Psoas muscle (tissue), 8 donors: ENCODE results near the gene DERL3. TPM values are rescaled to one million over a fixed set of nuclear protein-coding genes. Genes with fewer than 3 reads are reported as not detected.

ENCODE experiments used
- ATAC-seq, 4 donors: fragments of 200-7000 bp; cut with Tn5 transposase; one replicate each; pipeline ENCODE4 v1.9.1; 2020; ENCODE audit warnings: moderate library complexity in 3 of 4, mild to moderate bottlenecking in 2 of 4
- DNase-seq, 2 donors: peaks; one replicate each; pipeline ENCODE4 v3.0.0-alpha.2; 2020
- H3K27ac ChIP-seq: fragments of 200-600 bp; one replicate; pipeline ENCODE4 v1.8.0; 2022
- H3K27me3 ChIP-seq, 3 donors: fragments of 200-600 bp in 1 of 3; one replicate each; pipeline versions ENCODE4 v1.6.1 to v1.8.0; 2013 to 2022; ENCODE audit warnings: low read length in 2 of 3, mild to moderate bottlenecking in 2 of 3, moderate library complexity in 1 of 3; ENCODE audit not compliant: insufficient read depth in 3 of 3
- H3K36me3 ChIP-seq, 2 donors: fragments of 200-600 bp in 1 of 2; one replicate each; pipeline versions ENCODE4 v1.6.1 to v1.8.0; 2013 to 2022; ENCODE audit warnings: low read depth in 1 of 2, mild to moderate bottlenecking in 1 of 2, moderate library complexity in 1 of 2; ENCODE audit not compliant: insufficient read depth in 1 of 2
- H3K4me1 ChIP-seq: fragments of 200-600 bp; one replicate; pipeline ENCODE4 v1.8.0; 2022
- H3K4me3 ChIP-seq: fragments of 200-600 bp; one replicate; pipeline ENCODE4 v1.8.0; 2022; ENCODE audit warnings: mild to moderate bottlenecking
- H3K9me3 ChIP-seq: fragments of 200-600 bp; one replicate; pipeline ENCODE4 v1.8.0; 2022
- WGBS, 3 donors: extraction: QIAGEN DNeasy Blood & Tissue Kit; methylation state at CpG; one replicate each; pipeline versions ENCODE4 v1.1.6 to v1.1.7; 2013; 5-methylcytosine and 5-hydroxymethylcytosine counted together
- intact Hi-C, 2 donors: fragments of 100-400 bp; cut with DNase I; formaldehyde crosslinking; loops; one replicate each; pipeline versions ENCODE4 v1.11.0 to v1.14.2; 2022
- polyA plus RNA-seq, 3 donors: library from polyadenylated mRNA; stranded (reverse); fragments of 200-250 nt; gene quantifications; one replicate each; pipeline ENCODE4 v1.2.3, GENCODE V29; 2013
- total RNA-seq, 4 donors: library from RNA; stranded (reverse); fragmentation: NEBNext Ultra II Directional in 2 of 4; extraction: Animal tissue kit (Norgen Biotek cat#: 25700) in 2 of 4; gene quantifications; one replicate each; pipeline versions ENCODE4 v1.2.1 to v1.2.4, GENCODE V29; 2021 to 2023
- TF ChIP-seq, protein P1 (sequence below): fragments of 200-600 bp; IDR thresholded peaks from one replicate; pipeline ENCODE4 v1.8.0; 2022; ENCODE audit warnings: antibody characterized with exemption
- donor health status: healthy with polysubstance abuse.
- donor health status: DM: no; HTN: no; CAD: no; lungs with moderate emphysema.
- donor health status: Bipolar disorder and iron deficiency.
- donor health status: healthy.
- donor health status: DM: yes; HTN: yes; CAD: no.
- donor health status: DM: no; HTN: no; CAD: no.
- donor health status: DM: no; HTN: no; CAD: no.
- donor health status: DM: yes; HTN: yes; CAD: no.

The DERL3 gene
- total and polyA plus RNA-seq, 7 donors: 0.22 to 4.4 (median 0.92) TPM

DNA sequence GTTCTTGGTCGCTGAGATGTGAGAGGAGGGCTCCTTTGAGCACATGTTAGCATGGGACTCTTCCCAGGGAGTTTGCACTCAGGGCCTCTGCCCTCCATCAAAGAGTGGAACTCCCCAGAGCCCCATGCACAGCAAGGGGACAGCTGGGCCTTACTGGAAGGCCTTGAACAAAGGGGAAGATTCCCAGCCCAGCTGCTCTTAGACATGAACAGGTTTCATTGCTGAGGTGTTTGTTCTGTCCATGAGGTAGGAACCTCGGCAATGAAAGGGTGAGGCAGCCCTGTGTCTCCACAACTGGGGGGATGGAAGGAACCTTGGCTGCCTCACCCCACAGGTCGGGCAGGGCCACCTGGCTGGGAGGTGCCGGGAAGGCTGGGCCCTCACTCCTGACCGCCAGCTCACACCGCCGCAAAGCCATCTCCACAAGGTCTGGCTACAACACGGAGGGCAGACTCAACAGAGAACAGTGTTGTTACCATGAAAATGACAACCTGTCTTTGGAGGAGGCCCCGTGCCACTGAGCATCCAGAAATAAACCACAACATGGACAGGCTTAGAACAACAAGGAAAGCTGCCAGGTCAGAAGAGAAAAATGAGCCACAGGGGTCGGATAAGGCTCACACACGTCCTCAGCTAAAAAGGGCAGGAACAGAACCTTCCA, 3.2 kb downstream of the DERL3 start:
- intact Hi-C loops: no loop called here
- ATAC-seq: peak in 3 of 4 donors; percentile 9 to 47 (median 43)
- no peaks in the 10 kb centered on the region for H3K9me3 ChIP-seq
- DNase-seq: peak in 1 of 2 donors; percentile 75
- H3K36me3 ChIP-seq: peaks cover 0 to 23% of the 10 kb centered on the region in 2 donors
- H3K27me3 ChIP-seq: no peaks in the 10 kb centered on the region
- H3K27ac ChIP-seq: peak overlapping the region; percentile 80
- H3K4me1 ChIP-seq: peaks cover 62% of the 10 kb centered on the region
- 26 to 40% (median 28%) methylated on average over 11 of the region's 11 CpGs for WGBS, 3 donors
- no peak overlapping the region for H3K4me3 ChIP-seq
- TF ChIP-seq, protein P1, sequence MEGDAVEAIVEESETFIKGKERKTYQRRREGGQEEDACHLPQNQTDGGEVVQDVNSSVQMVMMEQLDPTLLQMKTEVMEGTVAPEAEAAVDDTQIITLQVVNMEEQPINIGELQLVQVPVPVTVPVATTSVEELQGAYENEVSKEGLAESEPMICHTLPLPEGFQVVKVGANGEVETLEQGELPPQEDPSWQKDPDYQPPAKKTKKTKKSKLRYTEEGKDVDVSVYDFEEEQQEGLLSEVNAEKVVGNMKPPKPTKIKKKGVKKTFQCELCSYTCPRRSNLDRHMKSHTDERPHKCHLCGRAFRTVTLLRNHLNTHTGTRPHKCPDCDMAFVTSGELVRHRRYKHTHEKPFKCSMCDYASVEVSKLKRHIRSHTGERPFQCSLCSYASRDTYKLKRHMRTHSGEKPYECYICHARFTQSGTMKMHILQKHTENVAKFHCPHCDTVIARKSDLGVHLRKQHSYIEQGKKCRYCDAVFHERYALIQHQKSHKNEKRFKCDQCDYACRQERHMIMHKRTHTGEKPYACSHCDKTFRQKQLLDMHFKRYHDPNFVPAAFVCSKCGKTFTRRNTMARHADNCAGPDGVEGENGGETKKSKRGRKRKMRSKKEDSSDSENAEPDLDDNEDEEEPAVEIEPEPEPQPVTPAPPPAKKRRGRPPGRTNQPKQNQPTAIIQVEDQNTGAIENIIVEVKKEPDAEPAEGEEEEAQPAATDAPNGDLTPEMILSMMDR: no peak

DNA sequence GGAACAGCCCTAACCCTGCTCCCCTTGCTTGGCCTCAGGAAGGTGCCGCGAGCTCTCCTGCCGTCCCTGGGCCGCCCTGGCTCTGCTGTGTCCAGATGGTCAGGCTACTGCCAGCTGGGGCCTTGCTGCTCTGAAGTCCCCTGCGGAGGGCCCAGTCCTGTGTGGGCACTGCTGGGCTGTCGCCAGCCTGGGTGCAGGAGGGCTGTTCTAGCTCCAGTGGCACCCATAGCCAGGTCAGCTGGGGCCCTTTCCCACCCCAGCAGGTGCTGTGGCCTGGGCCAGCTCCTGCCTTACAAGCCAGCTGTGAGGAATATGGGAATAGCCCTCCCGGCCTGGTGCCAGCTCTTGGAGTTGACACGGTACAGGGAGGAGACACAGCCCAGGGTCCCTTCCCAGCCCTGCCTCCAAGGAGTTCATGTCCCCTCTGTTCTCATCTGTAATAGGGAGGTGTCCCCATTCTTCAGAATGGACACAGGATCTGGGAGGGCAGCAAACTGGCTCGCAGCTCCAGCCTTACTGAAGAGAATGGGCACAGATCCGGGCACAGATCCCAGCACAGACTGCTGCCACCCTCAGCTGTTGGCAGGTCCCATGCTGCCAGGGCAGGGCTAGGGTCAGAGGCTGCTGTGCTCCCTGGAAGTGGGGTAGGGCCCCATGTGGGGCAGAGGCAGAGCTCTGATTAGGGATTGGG, 3.9 kb downstream of the DERL3 start:
- intact Hi-C loops: no loop called here
- no peaks in the 10 kb centered on the region for H3K27me3 ChIP-seq
- peaks cover 0 to 23% of the 10 kb centered on the region in 2 donors for H3K36me3 ChIP-seq
- peak; percentile 64 to 87 for DNase-seq
- 25 to 31% (median 26%) methylated on average over 10 of the region's 10 CpGs for WGBS, 3 donors
- no peaks in the 10 kb centered on the region for H3K9me3 ChIP-seq
- peaks cover 57% of the 10 kb centered on the region for H3K4me1 ChIP-seq
- peak; percentile 27 to 66 (median 55) for ATAC-seq
- TF ChIP-seq, protein P1: no peak
- H3K4me3 ChIP-seq: peak overlapping the region; percentile 2
- peak overlapping the region; percentile 80 for H3K27ac ChIP-seq

DNA sequence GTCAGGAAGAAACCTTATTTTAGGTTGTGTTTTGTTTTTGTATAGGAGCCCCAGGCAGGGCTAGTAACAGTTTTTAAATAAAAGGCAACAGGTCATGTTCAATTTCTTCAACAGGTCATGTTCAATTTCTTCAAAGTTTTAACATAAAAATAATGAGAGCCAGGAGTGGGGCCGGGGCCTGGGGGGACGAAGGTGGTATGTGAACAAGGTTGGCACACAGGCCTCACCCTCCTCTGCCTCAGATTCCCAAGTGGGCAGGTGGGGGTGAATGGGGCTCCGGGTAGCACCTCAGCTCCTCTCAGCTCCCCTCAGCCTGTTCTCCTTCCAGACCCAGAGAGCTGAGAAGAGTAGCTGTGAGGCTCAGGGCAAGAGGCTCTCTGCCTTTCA, 4.4 kb downstream of the DERL3 start:
- ATAC-seq (no peak), DNase-seq (no peak)
- WGBS, 3 donors: 59 to 70% (median 67%) methylated on average over 3 of the region's 3 CpGs
- Histone ChIP-seq H3K27me3 (no peaks in the 10 kb centered on the region), H3K9me3 (no peaks in the 10 kb centered on the region), H3K27ac (peak overlapping the region; percentile 80), H3K4me1 (peaks cover 57% of the 10 kb centered on the region), H3K36me3 (peaks cover 0 to 23% of the 10 kb centered on the region in 2 donors), H3K4me3 (no peak overlapping the region)
- intact Hi-C loops: no loop called here
- TF ChIP-seq, protein P1: no peak

DNA sequence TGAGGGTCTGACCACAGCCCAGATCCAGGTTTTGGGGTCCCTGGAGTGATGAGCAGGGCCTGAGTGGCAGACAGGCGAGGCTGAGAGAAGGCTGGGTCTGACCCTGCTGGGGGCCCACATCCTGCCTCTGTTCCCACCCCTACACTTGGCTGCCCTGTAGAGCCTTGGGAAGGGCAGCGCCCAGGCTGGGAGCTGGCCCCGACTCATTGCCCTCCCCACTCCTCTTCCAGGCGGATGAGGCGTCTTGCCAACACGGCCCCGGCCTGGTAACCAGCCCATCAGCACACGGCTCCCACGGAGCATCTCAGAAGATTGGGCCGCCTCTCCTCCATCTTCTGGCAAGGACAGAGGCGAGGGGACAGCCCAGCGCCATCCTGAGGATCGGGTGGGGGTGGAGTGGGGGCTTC, 4.9 kb downstream of the DERL3 start:
- 55 to 67% (median 60%) methylated on average over 13 of the region's 13 CpGs for WGBS, 3 donors
- peaks cover 0 to 23% of the 10 kb centered on the region in 2 donors for H3K36me3 ChIP-seq
- ATAC-seq: no peak

More for the DNA sequence above, 4.9 kb downstream of the DERL3 start:
- H3K4me1 ChIP-seq: peaks cover 58% of the 10 kb centered on the region
- no peaks in the 10 kb centered on the region for H3K27me3 ChIP-seq
- intact Hi-C loops: no loop called here
- no peaks in the 10 kb centered on the region for H3K9me3 ChIP-seq
- H3K27ac ChIP-seq: peak overlapping the region; percentile 80
- TF ChIP-seq, protein P1: no peak
- DNase-seq: peak in 1 of 2 donors; percentile 59
- H3K4me3 ChIP-seq: no peak overlapping the region
